ENCODE measurements around the gene ARPC2.

- TF ChIP-seq, protein P1, sequence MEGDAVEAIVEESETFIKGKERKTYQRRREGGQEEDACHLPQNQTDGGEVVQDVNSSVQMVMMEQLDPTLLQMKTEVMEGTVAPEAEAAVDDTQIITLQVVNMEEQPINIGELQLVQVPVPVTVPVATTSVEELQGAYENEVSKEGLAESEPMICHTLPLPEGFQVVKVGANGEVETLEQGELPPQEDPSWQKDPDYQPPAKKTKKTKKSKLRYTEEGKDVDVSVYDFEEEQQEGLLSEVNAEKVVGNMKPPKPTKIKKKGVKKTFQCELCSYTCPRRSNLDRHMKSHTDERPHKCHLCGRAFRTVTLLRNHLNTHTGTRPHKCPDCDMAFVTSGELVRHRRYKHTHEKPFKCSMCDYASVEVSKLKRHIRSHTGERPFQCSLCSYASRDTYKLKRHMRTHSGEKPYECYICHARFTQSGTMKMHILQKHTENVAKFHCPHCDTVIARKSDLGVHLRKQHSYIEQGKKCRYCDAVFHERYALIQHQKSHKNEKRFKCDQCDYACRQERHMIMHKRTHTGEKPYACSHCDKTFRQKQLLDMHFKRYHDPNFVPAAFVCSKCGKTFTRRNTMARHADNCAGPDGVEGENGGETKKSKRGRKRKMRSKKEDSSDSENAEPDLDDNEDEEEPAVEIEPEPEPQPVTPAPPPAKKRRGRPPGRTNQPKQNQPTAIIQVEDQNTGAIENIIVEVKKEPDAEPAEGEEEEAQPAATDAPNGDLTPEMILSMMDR (IDR thresholded peaks at IDR 0.05) = no peak
- no peak for TF ChIP-seq POLR2A (IDR thresholded peaks at IDR 0.05)
- no peak for TF ChIP-seq POLR2AphosphoS5 (IDR thresholded peaks at IDR 0.05)
- TF ChIP-seq EP300 (IDR thresholded peaks at IDR 0.05; ENCODE audit: low read depth) = no peak
Measured at GRCh38 chr2:218293715-218294429, 76.9 kb downstream of the ARPC2 start.

Measured in transverse colon (tissue), 4 donors.